ENCODE results near the gene ARHGEF1. TPM values are rescaled to one million over a fixed set of nuclear protein-coding genes. Genes with fewer than 3 reads are reported as not detected.

ARHGEF1 gene
- total RNA-seq, 5 donors from 2014 or later (not counting 1 experiment from before 2014, with no cell fraction given), result 1,130 to 1,360 (median 1,288) TPM

DNA sequence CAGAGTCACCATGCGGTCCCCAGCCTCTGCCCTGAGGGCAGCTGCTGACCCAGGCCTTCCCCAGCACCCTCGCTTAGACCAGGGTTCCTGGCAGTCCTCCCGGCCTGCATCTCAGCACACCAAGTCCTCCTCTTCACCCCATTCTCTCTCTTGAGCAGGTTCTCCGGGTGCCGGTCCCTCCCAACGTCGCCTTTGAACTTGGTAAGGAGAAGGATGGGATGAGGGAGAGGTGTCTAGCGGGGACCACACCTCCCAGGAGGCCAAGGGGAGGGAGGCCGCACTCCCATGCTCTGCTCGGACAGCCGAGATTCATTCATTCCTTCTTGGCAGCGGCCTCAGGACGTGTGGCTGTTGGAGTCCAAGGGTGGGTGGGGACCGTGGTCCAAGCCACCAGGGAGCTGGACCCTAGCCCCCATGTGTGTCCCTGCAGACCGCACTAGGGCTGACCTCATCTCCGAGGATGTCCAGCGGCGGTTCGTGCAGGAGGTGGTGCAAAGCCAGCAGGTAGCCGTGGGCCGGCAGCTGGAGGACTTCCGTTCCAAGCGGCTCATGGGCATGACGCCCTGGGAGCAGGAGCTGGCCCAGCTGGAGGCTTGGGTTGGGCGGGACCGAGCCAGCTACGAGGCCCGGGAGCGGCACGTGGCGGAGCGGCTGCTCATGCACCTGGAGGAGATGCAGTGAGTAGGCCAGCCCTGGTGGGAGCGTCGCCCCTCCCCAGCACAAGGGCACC lies 9.4 kb downstream of the ARHGEF1 start:
- Mint-ChIP-seq H3K27me3 (no peaks in the 10 kb centered on the region), H3K36me3 (peaks cover 40% of the 10 kb centered on the region), H3K4me3 (peak overlapping the region in 1 of 3 donors; percentile 70), H3K27ac (peak overlapping the region in 1 of 2 donors; percentile 87), H3K9me3 (no peaks in the 10 kb centered on the region), H3K4me1 (peaks cover 65 to 74% (median 66%) of the 10 kb centered on the region in 3 donors)
- Histone ChIP-seq H3K27me3 (replicated peaks in 1 of 2; ENCODE audit: control insufficient read depth in 2 of 2, extremely low read depth in 1 of 2, insufficient read depth in 2 of 2, low read length in 1 of 2) (no peaks in the 10 kb centered on the region), H3K36me3 (ENCODE audit: control insufficient read depth in 2 of 2, extremely low read depth in 1 of 2, insufficient read depth in 1 of 2, low read length in 1 of 2) (peaks cover 23 to 84% of the 10 kb centered on the region in 2 donors), H3K27ac (ENCODE audit: low read length) (peak overlapping the region; percentile 66), H3K9me3 (no peaks in the 10 kb centered on the region), H3K4me1 (ENCODE audit: control insufficient read depth in 1 of 2, extremely low read depth in 1 of 2, insufficient read depth in 2 of 2, low read length in 2 of 2) (peaks cover 39 to 95% of the 10 kb centered on the region in 2 experiments), H3K4me3 (ENCODE audit: control insufficient read depth in 1 of 2, extremely low read depth in 1 of 2, low read length in 1 of 2) (peak overlapping the region in 1 of 2 donors; percentile 7)
- ATAC-seq (replicated peaks in 1 of 4) (no peak), DNase-seq (no peak)
- POLR2A ChIA-PET, result no interaction called here
- CTCF ChIA-PET, result no interaction called here
- WGBS (ENCODE audit: insufficient coverage), result 97% methylated on average over 25 of the region's 34 CpGs

DNA sequence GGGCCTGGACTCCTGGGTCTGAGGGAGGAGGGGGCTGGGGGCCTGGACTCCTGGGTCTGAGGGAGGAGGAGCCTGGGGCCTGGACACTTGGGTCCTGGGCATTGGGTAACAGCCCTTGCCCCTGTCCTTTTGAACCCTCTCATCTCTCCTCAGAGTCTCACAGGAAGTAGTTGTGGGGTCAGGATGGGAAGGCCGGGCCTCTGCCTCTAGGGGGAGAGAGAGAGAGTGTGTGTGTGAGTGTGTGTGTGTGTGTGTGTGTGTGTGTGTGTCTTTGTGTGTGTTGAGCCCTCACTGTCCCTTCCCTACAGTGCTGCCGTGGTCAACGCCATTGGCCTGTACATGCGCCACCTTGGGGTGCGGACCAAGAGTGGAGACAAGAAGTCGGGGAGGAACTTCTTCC lies 10.9 kb downstream of the ARHGEF1 start:
- peak in 2 of 4 experiments; percentile 21 to 52 for ATAC-seq (replicated peaks in 1 of 4)
- Histone ChIP-seq H3K36me3 (ENCODE audit: control insufficient read depth in 2 of 2, extremely low read depth in 1 of 2, insufficient read depth in 1 of 2, low read length in 1 of 2) (peaks cover 23 to 88% of the 10 kb centered on the region in 2 donors), H3K4me3 (ENCODE audit: control insufficient read depth in 1 of 2, extremely low read depth in 1 of 2, low read length in 1 of 2) (no peak overlapping the region), H3K9me3 (no peaks in the 10 kb centered on the region), H3K27ac (ENCODE audit: low read length) (peak overlapping the region; percentile 55), H3K27me3 (replicated peaks in 1 of 2; ENCODE audit: control insufficient read depth in 2 of 2, extremely low read depth in 1 of 2, insufficient read depth in 2 of 2, low read length in 1 of 2) (no peaks in the 10 kb centered on the region), H3K4me1 (ENCODE audit: control insufficient read depth in 1 of 2, extremely low read depth in 1 of 2, insufficient read depth in 2 of 2, low read length in 2 of 2) (peaks cover 37 to 91% of the 10 kb centered on the region in 2 experiments)
- CTCF ChIA-PET, result no interaction called here
- Mint-ChIP-seq H3K27ac (peak overlapping the region; percentile 79 to 82), H3K36me3 (peaks cover 46% of the 10 kb centered on the region), H3K27me3 (no peaks in the 10 kb centered on the region), H3K4me3 (peak overlapping the region in 1 of 3 donors; percentile 54), H3K4me1 (peaks cover 65 to 73% (median 66%) of the 10 kb centered on the region in 3 donors), H3K9me3 (no peaks in the 10 kb centered on the region)
- peak in 4 of 35 experiments; percentile 34 to 45 (median 38) for DNase-seq
- POLR2A ChIA-PET, result no interaction called here
- 81% methylated on average over 5 of the region's 6 CpGs for WGBS (ENCODE audit: insufficient coverage)

- Mint-ChIP-seq H3K27ac (peak overlapping the region; percentile 79 to 82), H3K27me3 (no peaks in the 10 kb centered on the region), H3K36me3 (peaks cover 47% of the 10 kb centered on the region), H3K4me3 (peak overlapping the region in 1 of 3 donors; percentile 54), H3K9me3 (no peaks in the 10 kb centered on the region), H3K4me1 (peaks cover 65 to 73% (median 65%) of the 10 kb centered on the region in 3 donors)
- DNase-seq (no peak), ATAC-seq (replicated peaks in 1 of 4) (no peak)
- WGBS (ENCODE audit: insufficient coverage), result 67% methylated on average over 9 of the region's 14 CpGs
- POLR2A ChIA-PET, result no interaction called here
- H3K4me1 ChIP-seq (ENCODE audit: control insufficient read depth in 1 of 2, extremely low read depth in 1 of 2, insufficient read depth in 2 of 2, low read length in 2 of 2), result peaks cover 33 to 89% of the 10 kb centered on the region in 2 experiments
- H3K27ac ChIP-seq (ENCODE audit: low read length), result peak overlapping the region; percentile 55
- H3K4me3 ChIP-seq (ENCODE audit: control insufficient read depth in 1 of 2, extremely low read depth in 1 of 2, low read length in 1 of 2), result no peak overlapping the region
- no peaks in the 10 kb centered on the region for H3K27me3 ChIP-seq (replicated peaks in 1 of 2; ENCODE audit: control insufficient read depth in 2 of 2, extremely low read depth in 1 of 2, insufficient read depth in 2 of 2, low read length in 1 of 2)
- peaks cover 23 to 88% of the 10 kb centered on the region in 2 donors for H3K36me3 ChIP-seq (ENCODE audit: control insufficient read depth in 2 of 2, extremely low read depth in 1 of 2, insufficient read depth in 1 of 2, low read length in 1 of 2)
- H3K9me3 ChIP-seq, result no peaks in the 10 kb centered on the region
- CTCF ChIA-PET, result interaction anchor here in 1 of 2 donors (0.7 kb wide), 1 partner anchor 138 kb away, joined by 3 read pairs; no protein-coding TSS in a partner anchor
Measured at GRCh38 chr19:41894350-41894749, 11.4 kb downstream of the ARHGEF1 start.

DNA sequence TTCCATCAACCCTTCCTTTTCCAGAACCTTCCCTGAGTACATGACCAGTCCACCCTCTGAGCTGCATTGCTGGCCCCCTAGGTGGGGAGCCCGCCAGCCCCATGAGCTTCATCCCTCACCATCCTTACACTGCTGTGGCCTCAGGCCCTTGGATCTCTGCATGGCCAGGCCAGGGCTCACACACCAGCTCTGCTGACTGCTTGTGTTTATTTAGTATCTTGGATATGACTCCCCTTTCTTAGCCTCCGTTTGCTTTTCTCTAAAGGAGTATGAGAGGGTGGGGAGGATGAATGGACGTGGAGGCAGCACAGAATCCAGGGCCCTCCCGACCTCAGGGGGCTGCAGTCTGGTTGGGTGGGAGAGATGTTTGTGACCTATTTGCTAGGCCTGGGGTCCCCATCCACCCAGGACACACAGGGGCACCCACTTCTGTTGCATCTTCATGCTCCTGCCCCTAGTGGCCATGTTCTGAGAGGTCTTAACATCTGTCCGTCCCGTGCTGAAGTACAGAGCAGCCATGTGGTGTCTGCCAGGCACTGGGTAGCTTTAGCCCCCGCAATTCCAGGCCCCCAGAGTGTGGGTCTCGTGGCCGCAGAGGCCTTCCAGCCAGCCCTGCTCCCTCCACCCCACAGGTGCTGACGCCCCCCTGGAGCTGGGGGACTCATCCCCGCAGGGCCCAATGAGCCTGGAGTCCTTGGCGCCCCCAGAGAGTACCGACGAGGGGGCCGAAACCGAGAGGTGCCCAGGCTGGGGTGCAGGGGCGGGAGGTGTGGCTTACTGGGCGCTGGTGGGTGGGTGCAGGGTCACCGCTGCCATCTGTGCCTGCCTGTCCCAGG lies 13.0 kb downstream of the ARHGEF1 start:
- Histone ChIP-seq H3K27ac (ENCODE audit: low read length) (peak overlapping the region; percentile 29), H3K27me3 (replicated peaks in 1 of 2; ENCODE audit: control insufficient read depth in 2 of 2, extremely low read depth in 1 of 2, insufficient read depth in 2 of 2, low read length in 1 of 2) (no peaks in the 10 kb centered on the region), H3K9me3 (no peaks in the 10 kb centered on the region), H3K4me3 (ENCODE audit: control insufficient read depth in 1 of 2, extremely low read depth in 1 of 2, low read length in 1 of 2) (no peak overlapping the region), H3K36me3 (ENCODE audit: control insufficient read depth in 2 of 2, extremely low read depth in 1 of 2, insufficient read depth in 1 of 2, low read length in 1 of 2) (peaks cover 24 to 85% of the 10 kb centered on the region in 2 donors), H3K4me1 (ENCODE audit: control insufficient read depth in 1 of 2, extremely low read depth in 1 of 2, insufficient read depth in 2 of 2, low read length in 2 of 2) (peaks cover 26 to 76% of the 10 kb centered on the region in 2 experiments)
- Mint-ChIP-seq H3K27ac (peak overlapping the region; percentile 89 to 91), H3K9me3 (no peaks in the 10 kb centered on the region), H3K27me3 (no peaks in the 10 kb centered on the region), H3K4me3 (peak overlapping the region in 1 of 3 donors; percentile 62), H3K36me3 (peaks cover 41% of the 10 kb centered on the region), H3K4me1 (peaks cover 57 to 67% (median 60%) of the 10 kb centered on the region in 3 donors)
- 40% methylated on average over 2 of the region's 19 CpGs for WGBS (ENCODE audit: insufficient coverage)
- peak in 3 of 4 experiments; percentile 25 to 56 (median 34) for ATAC-seq (replicated peaks in 1 of 4)
- CTCF ChIA-PET, result interaction anchor here in 1 of 2 donors (0.5 kb wide), 1 partner anchor 49 kb away, joined by 3 read pairs; no protein-coding TSS in a partner anchor
- POLR2A ChIA-PET, result interaction anchor here (0.5 to 1.0 kb wide), 2 partner anchors 21 to 48 kb away, joined by 3 read pairs; no protein-coding TSS in a partner anchor
- DNase-seq, result peak in 1 of 35 experiments; percentile 44

DNA sequence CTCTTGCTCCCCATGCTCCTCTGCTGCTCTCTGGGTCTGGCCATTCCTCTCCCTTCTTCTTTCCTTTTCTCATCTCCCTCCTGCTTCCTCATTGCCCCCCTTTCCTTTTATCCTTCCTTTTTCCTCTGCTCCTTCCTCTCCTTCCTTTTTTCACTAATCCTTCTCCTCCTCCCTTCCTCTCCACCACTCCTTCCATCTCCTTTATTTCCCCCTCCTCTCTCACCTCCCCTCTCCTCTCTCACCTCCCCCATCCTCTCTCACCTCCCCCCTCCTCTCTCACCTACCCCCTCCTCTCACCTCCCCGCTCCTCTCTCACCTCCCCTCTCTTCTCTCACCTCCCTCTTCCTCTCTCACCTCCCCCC lies 13.6 kb downstream of the ARHGEF1 start:
- DNase-seq (no peak), ATAC-seq (replicated peaks in 1 of 4) (no peak)
- Mint-ChIP-seq H3K4me3 (peak overlapping the region in 1 of 3 donors; percentile 62), H3K36me3 (peaks cover 40% of the 10 kb centered on the region), H3K4me1 (peaks cover 53 to 63% (median 58%) of the 10 kb centered on the region in 3 donors), H3K27ac (peak overlapping the region in 1 of 2 donors; percentile 75), H3K27me3 (no peaks in the 10 kb centered on the region), H3K9me3 (no peaks in the 10 kb centered on the region)
- peaks cover 29 to 85% of the 10 kb centered on the region in 2 donors for H3K36me3 ChIP-seq (ENCODE audit: control insufficient read depth in 2 of 2, extremely low read depth in 1 of 2, insufficient read depth in 1 of 2, low read length in 1 of 2)
- peak overlapping the region; percentile 29 for H3K27ac ChIP-seq (ENCODE audit: low read length)
- POLR2A ChIA-PET, result no interaction called here
- H3K9me3 ChIP-seq, result no peaks in the 10 kb centered on the region
- no CpG with 5 or more reads among the region's 1 CpG for WGBS (ENCODE audit: insufficient coverage)
- peaks cover 21 to 70% of the 10 kb centered on the region in 2 experiments for H3K4me1 ChIP-seq (ENCODE audit: control insufficient read depth in 1 of 2, extremely low read depth in 1 of 2, insufficient read depth in 2 of 2, low read length in 2 of 2)
- no peaks in the 10 kb centered on the region for H3K27me3 ChIP-seq (replicated peaks in 1 of 2; ENCODE audit: control insufficient read depth in 2 of 2, extremely low read depth in 1 of 2, insufficient read depth in 2 of 2, low read length in 1 of 2)
- CTCF ChIA-PET, result interaction anchor here in 1 of 2 donors (0.5 kb wide), 1 partner anchor 49 kb away, joined by 3 read pairs; no protein-coding TSS in a partner anchor
- H3K4me3 ChIP-seq (ENCODE audit: control insufficient read depth in 1 of 2, extremely low read depth in 1 of 2, low read length in 1 of 2), result no peak overlapping the region

GRCh38 chr19:41897181-41897580 lies 14.2 kb downstream of the ARHGEF1 start:
- Mint-ChIP-seq H3K4me1 (peaks cover 50 to 63% (median 58%) of the 10 kb centered on the region in 3 donors), H3K9me3 (no peaks in the 10 kb centered on the region), H3K27ac (no peak overlapping the region), H3K27me3 (no peaks in the 10 kb centered on the region), H3K4me3 (peak overlapping the region in 1 of 3 donors; percentile 32), H3K36me3 (peaks cover 43% of the 10 kb centered on the region)
- H3K9me3 ChIP-seq, result no peaks in the 10 kb centered on the region
- H3K36me3 ChIP-seq (ENCODE audit: control insufficient read depth in 2 of 2, extremely low read depth in 1 of 2, insufficient read depth in 1 of 2, low read length in 1 of 2), result peaks cover 31 to 85% of the 10 kb centered on the region in 2 donors
- H3K27ac ChIP-seq (ENCODE audit: low read length), result no peak overlapping the region
- WGBS (ENCODE audit: insufficient coverage), result no CpG with 5 or more reads among the region's 3 CpGs
- ChIA-PET CTCF (no interaction called here), POLR2A (no interaction called here)
- ATAC-seq (replicated peaks in 1 of 4) (no peak), DNase-seq (no peak)
- peaks cover 16 to 70% of the 10 kb centered on the region in 2 experiments for H3K4me1 ChIP-seq (ENCODE audit: control insufficient read depth in 1 of 2, extremely low read depth in 1 of 2, insufficient read depth in 2 of 2, low read length in 2 of 2)
- no peak overlapping the region for H3K4me3 ChIP-seq (ENCODE audit: control insufficient read depth in 1 of 2, extremely low read depth in 1 of 2, low read length in 1 of 2)
- no peaks in the 10 kb centered on the region for H3K27me3 ChIP-seq (replicated peaks in 1 of 2; ENCODE audit: control insufficient read depth in 2 of 2, extremely low read depth in 1 of 2, insufficient read depth in 2 of 2, low read length in 1 of 2)
